HL-60 (cell line): ENCODE data around the gene TENT4B.

Experiments used
- DNase-seq, 2 experiments: peaks; one replicate each; pipeline ENCODE4 v3.0.0-alpha.2; 2010 to 2020; ENCODE audit warnings: low read depth in 1 of 2, low spot score in 1 of 2
- H3K27ac ChIP-seq: fragments of 250-450 bp; sonication (Bioruptor Pico); replicated peaks from 2 replicates; pipeline ENCODE4 v1.5.1; 2020; ENCODE audit warnings: mild to moderate bottlenecking, moderate library complexity
- H3K27me3 ChIP-seq: fragments of 250-450 bp; sonication (Bioruptor Pico); 2 replicates; pipeline ENCODE4 v1.5.1; 2021; ENCODE audit warnings: mild to moderate bottlenecking, moderate library complexity; ENCODE audit not compliant: insufficient read depth, poor library complexity, severe bottlenecking
- H3K4me3 ChIP-seq: replicated peaks from 2 replicates; pipeline ENCODE4 v1.5.1; 2011; ENCODE audit warnings: mild to moderate bottlenecking, control low read depth, low read length; ENCODE audit not compliant: insufficient read depth
- CTCF ChIP-seq: IDR thresholded peaks from one replicate; pipeline ENCODE4 v1.5.1; 2011; ENCODE audit warnings: low read length, control low read depth, inconsistent platforms; ENCODE audit not compliant: insufficient read depth
- GABPA ChIP-seq: IDR thresholded peaks from 2 replicates; pipeline ENCODE4 v1.6.1; 2012; ENCODE audit warnings: low read depth
- POLR2AphosphoS5 ChIP-seq: IDR thresholded peaks from 2 replicates; pipeline ENCODE4 v1.6.1; 2012; ENCODE audit warnings: low read depth
- REST ChIP-seq: IDR thresholded peaks from 2 replicates; pipeline ENCODE4 v1.6.1; 2012; ENCODE audit warnings: low read depth; ENCODE audit not compliant: insufficient replicate concordance
- SPI1 ChIP-seq: IDR thresholded peaks from 2 replicates; pipeline ENCODE4 v1.6.1; 2012; ENCODE audit warnings: low read depth, mild to moderate bottlenecking, borderline replicate concordance
- long read RNA-seq: library from polyadenylated mRNA; unstranded; transcript quantifications from one replicate; pipeline ENCODE4 v2.0.0, GENCODE V29; 2020

TENT4B gene
- long read RNA-seq, partial matches to known transcripts: 2 of 6 reads
- long read RNA-seq, other reads (novel, unspliced or antisense): 4 of 6 reads

DNA sequence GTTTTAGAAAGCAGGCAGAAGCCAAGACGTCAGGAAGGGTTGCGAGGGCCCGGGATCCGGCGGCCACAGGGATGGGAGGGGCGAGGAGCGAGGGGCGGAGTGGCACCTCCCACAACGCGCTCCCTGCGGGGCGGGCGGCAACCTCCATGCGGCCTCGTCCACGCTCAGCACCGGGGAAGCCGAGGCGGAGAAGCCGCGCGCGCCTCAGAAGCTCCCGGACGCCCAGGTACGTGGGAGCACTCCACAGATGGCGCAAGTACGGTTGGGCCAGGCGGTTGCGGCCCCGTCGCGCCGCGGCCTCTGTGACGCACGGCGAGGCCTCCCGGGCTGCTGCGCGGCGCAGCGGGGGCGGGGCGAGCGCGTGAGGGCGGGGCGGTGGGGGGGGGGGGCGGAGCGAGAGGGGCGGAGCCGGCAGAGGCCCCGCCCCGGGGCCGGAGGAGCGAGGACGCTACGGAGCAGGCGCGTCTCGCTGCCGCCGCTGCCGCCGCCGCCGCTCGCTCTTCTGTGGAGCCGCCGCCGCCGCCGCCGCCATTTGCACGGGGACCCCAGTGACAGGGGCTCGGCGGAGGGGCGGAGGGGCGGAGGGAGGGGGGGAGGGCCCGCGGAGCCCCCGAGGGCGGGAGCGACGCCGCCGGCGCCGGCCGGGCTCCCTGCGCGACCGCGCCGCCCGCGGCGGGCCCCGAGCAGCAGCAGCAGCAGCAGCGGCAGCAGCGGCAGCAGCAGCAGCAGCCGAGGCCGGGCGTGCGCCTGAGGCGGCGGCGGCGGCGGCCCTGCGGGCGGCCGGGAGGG is at the start of gene TENT4B:
Gene TENT4B, plus strand, starts transcription at position 500 of the 789 bp plus-strand sequence. CDS start 316 bp downstream, outside the sequence.
- Histone ChIP-seq H3K4me3 (peak within 1 kb of the TSS; percentile 87), H3K27ac (peak within 1 kb of the TSS; percentile 98), H3K27me3 (no peaks in the 10 kb centered on the region)
- DNase-seq: peak; percentile 77 to 83
- TF ChIP-seq GABPA (no peak), POLR2AphosphoS5 (peak; percentile 85; the same call in 1 of the 2 replicates), REST (no peak), SPI1 (no peak)

- no peaks in the 10 kb centered on the region for H3K27me3 ChIP-seq
- peak; percentile 47 to 61 for DNase-seq
- H3K4me3 ChIP-seq: no peak overlapping the region
- no peak overlapping the region for H3K27ac ChIP-seq
- TF ChIP-seq SPI1: no peak
Measured at GRCh38 chr16:50103764-50104163, 49.3 kb upstream of the TENT4B start.

DNA sequence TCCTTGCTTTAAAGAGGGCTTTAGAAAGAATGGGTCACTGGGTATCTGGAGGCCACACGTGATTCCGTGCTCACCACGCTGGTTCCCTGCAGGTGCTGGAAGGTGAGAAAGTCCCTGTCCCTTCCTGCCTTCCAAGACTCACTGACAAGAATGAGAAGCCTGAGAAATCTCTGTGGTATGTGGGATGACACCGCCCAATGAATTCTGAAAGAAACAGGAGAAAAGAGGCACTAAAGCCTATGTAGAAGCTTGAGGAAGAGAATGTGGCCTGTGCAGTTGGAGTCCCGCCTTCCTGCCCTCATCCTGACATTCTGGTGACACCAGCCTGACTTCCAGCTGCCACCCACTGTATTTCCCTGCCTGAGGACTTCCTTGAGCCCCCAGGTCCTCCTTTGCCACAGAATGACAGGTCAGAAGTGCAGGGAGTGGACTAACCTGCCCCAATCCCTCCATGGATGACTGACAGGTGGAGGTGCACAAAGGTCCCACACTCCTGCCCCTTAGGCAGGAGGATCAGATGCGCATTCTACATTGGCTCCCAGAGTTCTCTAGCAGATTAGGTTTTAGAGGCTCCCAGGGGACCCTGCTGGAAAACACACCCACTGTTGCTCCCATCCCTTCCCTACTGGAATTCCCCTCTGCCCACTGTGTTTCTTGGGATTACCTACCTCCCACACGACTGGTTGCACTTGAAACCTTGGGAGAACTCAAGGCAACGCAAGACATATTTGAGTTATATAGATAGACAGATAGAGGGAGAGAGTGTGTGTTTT is 38.6 kb upstream of the TENT4B start:
- H3K27me3 ChIP-seq: no peaks in the 10 kb centered on the region
- H3K4me3 ChIP-seq: no peak overlapping the region
- H3K27ac ChIP-seq: no peak overlapping the region
- TF ChIP-seq REST (no peak), GABPA (no peak), CTCF (no peak), SPI1 (no peak), POLR2AphosphoS5 (no peak)
- no peak for DNase-seq

- Histone ChIP-seq H3K27me3 (no peaks in the 10 kb centered on the region), H3K27ac (no peak overlapping the region), H3K4me3 (no peak overlapping the region)
- no peak for DNase-seq
- no peak for TF ChIP-seq SPI1
- no peak for TF ChIP-seq REST
- no peak for TF ChIP-seq GABPA
- TF ChIP-seq POLR2AphosphoS5: no peak
- TF ChIP-seq CTCF: no peak
Measured at GRCh38 chr16:50120711-50121110, 32.4 kb upstream of the TENT4B start.
